GM19463 (cell line): ENCODE measurements around the gene CLEC3A.
"Not testable (repeated sequence)": the region's sequence is repeated elsewhere in the genome, so short reads cannot be mapped to it uniquely, and the experiment has no call there.

Source experiments
- ATAC-seq: cut with Tn5 transposase; IDR thresholded peaks from one replicate; pipeline ENCODE4 v1.9.1; 2021; ENCODE audit warnings: mild to moderate bottlenecking, moderate library complexity; ENCODE audit not compliant: unreplicated experiment

Gene CLEC3A

GRCh38 chr16:78028018-78028417 is 5.7 kb downstream of the CLEC3A start:
- ATAC-seq: no peak

- ATAC-seq: no peak
These were observed 12.2 kb downstream of the CLEC3A start for GRCh38 chr16:78034530-78034929.

GRCh38 chr16:78035012-78035411 is 12.7 kb downstream of the CLEC3A start:
- ATAC-seq: no peak

- no peak for ATAC-seq
These were observed 18.0 kb downstream of the CLEC3A start for GRCh38 chr16:78040396-78040795.

- no peak for ATAC-seq
These were observed 23.7 kb downstream of the CLEC3A start for GRCh38 chr16:78045865-78046581.

GRCh38 chr16:78048319-78048718 is 26.0 kb downstream of the CLEC3A start:
- ATAC-seq: no peak

- no peak for ATAC-seq
These were observed 28.5 kb downstream of the CLEC3A start for GRCh38 chr16:78050734-78051400.

- ATAC-seq: no peak
These were observed 35.6 kb downstream of the CLEC3A start for GRCh38 chr16:78057803-78058564.

- ATAC-seq: not testable (repeated sequence)
These were observed 37.5 kb downstream of the CLEC3A start for GRCh38 chr16:78059806-78060205.

GRCh38 chr16:78060295-78060694 is 37.9 kb downstream of the CLEC3A start:
- no peak for ATAC-seq

- no peak for ATAC-seq
These were observed 38.5 kb downstream of the CLEC3A start for GRCh38 chr16:78060809-78061208.

- no peak for ATAC-seq
These were observed 43.0 kb downstream of the CLEC3A start for GRCh38 chr16:78065319-78065718.

GRCh38 chr16:78069913-78070312 is 47.6 kb downstream of the CLEC3A start:
- no peak for ATAC-seq

GRCh38 chr16:78072275-78072674 is 49.9 kb downstream of the CLEC3A start:
- no peak for ATAC-seq

GRCh38 chr16:78075800-78076199 is 53.5 kb downstream of the CLEC3A start:
- no peak for ATAC-seq

GRCh38 chr16:78081341-78081740 is 59.0 kb downstream of the CLEC3A start:
- no peak for ATAC-seq
